Osteoblast (primary cell): ENCODE results near the gene PITPNC1. TPM values are rescaled to one million over a fixed set of nuclear protein-coding genes. Genes with fewer than 3 reads are reported as not detected.
"Not testable (repeated sequence)": the region's sequence is repeated elsewhere in the genome, so short reads cannot be mapped to it uniquely, and the experiment has no call there.

Experiments
- DNase-seq: peaks from one replicate; pipeline ENCODE4 v3.0.0; 2011; ENCODE audit warnings: low spot score, mixed read lengths; ENCODE audit not compliant: insufficient read length; ENCODE audit errors: missing footprints
- H2AFZ ChIP-seq: 2 replicates; pipeline ENCODE4 v1.6.0; 2011; ENCODE audit warnings: mild to moderate bottlenecking, low read length
- H3K27ac ChIP-seq: 2 replicates; pipeline ENCODE4 v1.5.1; 2011; ENCODE audit warnings: mild to moderate bottlenecking, low read depth, low read length, moderate library complexity
- H3K27me3 ChIP-seq: 2 replicates; pipeline ENCODE4 v1.6.0; 2012; ENCODE audit warnings: mild to moderate bottlenecking, control low read depth, inconsistent platforms, low read length, moderate library complexity; ENCODE audit not compliant: insufficient read depth
- H3K36me3 ChIP-seq: 2 replicates; pipeline ENCODE4 v1.5.1; 2011; ENCODE audit warnings: mild to moderate bottlenecking, low read length, control low read depth, moderate library complexity; ENCODE audit not compliant: insufficient read depth
- H3K4me1 ChIP-seq: 2 replicates; pipeline ENCODE4 v1.5.1; 2011; ENCODE audit warnings: mild to moderate bottlenecking, low read length, control low read depth, moderate library complexity; ENCODE audit not compliant: insufficient read depth
- H3K4me2 ChIP-seq: 2 replicates; pipeline ENCODE4 v1.6.0; 2011; ENCODE audit warnings: mild to moderate bottlenecking, low read length; ENCODE audit not compliant: insufficient read depth
- H3K4me3 ChIP-seq: fragments of 200-600 bp; sonication (generic); 3 replicates; pipeline ENCODE4 v1.5.1; 2012; ENCODE audit warnings: mild to moderate bottlenecking, low read length, inconsistent platforms; ENCODE audit not compliant: insufficient read depth
- H3K79me2 ChIP-seq: 2 replicates; pipeline ENCODE4 v1.6.0; 2012; ENCODE audit warnings: mild to moderate bottlenecking, low read length, control low read depth, inconsistent platforms; ENCODE audit not compliant: insufficient read depth
- H3K9me3 ChIP-seq: 2 replicates; pipeline ENCODE4 v1.5.1; 2011; ENCODE audit warnings: low read depth, low read length, control low read depth
- H4K20me1 ChIP-seq: 2 replicates; pipeline ENCODE4 v1.6.0; 2012; ENCODE audit warnings: mild to moderate bottlenecking, low read length, control low read depth; ENCODE audit not compliant: insufficient read depth
- total RNA-seq: library from RNA; depleted of rRNA; stranded (reverse); fragments of >200 nt; gene quantifications from 2 replicates; pipeline ENCODE4 v1.2.3, GENCODE V29; 2012
- TF ChIP-seq, protein P1 (sequence below): IDR thresholded peaks from 2 replicates; pipeline ENCODE4 v1.5.1; 2011; ENCODE audit warnings: mild to moderate bottlenecking, low read depth, low read length, moderate library complexity; ENCODE audit errors: extremely low read depth

Gene PITPNC1
- total RNA-seq, 1 donor: 6.2 TPM

DNA sequence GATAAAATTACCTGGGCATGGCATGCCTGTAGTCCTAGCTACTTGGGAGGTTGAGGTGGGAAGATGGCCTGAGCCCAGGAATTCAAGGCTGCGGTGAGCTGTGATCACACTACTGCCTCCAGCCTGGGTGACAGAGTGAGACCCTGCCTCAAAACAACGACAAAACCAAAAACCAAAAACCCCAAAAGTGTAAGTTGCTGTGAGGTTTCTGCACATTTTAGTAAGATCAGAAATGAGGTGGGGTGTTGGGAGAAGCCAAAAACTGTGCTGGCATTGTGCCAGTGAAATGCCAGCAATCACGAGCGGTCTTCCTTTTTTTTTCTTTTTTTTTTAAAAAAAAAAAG lies 114.6 kb downstream of the PITPNC1 start:
- no peaks in the 10 kb centered on the region for H3K36me3 ChIP-seq
- no peak for DNase-seq
- no peaks in the 10 kb centered on the region for H3K9me3 ChIP-seq
- H2AFZ ChIP-seq: no peak overlapping the region
- no peaks in the 10 kb centered on the region for H3K27me3 ChIP-seq
- TF ChIP-seq, protein P1, sequence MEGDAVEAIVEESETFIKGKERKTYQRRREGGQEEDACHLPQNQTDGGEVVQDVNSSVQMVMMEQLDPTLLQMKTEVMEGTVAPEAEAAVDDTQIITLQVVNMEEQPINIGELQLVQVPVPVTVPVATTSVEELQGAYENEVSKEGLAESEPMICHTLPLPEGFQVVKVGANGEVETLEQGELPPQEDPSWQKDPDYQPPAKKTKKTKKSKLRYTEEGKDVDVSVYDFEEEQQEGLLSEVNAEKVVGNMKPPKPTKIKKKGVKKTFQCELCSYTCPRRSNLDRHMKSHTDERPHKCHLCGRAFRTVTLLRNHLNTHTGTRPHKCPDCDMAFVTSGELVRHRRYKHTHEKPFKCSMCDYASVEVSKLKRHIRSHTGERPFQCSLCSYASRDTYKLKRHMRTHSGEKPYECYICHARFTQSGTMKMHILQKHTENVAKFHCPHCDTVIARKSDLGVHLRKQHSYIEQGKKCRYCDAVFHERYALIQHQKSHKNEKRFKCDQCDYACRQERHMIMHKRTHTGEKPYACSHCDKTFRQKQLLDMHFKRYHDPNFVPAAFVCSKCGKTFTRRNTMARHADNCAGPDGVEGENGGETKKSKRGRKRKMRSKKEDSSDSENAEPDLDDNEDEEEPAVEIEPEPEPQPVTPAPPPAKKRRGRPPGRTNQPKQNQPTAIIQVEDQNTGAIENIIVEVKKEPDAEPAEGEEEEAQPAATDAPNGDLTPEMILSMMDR: no peak
- no peaks in the 10 kb centered on the region for H4K20me1 ChIP-seq
- peak overlapping the region; percentile 91 for H3K4me2 ChIP-seq
- H3K4me1 ChIP-seq: peaks cover 34% of the 10 kb centered on the region
- peaks cover 5% of the 10 kb centered on the region for H3K79me2 ChIP-seq
- peak overlapping the region; percentile 66 for H3K27ac ChIP-seq
- no peak overlapping the region for H3K4me3 ChIP-seq

DNA sequence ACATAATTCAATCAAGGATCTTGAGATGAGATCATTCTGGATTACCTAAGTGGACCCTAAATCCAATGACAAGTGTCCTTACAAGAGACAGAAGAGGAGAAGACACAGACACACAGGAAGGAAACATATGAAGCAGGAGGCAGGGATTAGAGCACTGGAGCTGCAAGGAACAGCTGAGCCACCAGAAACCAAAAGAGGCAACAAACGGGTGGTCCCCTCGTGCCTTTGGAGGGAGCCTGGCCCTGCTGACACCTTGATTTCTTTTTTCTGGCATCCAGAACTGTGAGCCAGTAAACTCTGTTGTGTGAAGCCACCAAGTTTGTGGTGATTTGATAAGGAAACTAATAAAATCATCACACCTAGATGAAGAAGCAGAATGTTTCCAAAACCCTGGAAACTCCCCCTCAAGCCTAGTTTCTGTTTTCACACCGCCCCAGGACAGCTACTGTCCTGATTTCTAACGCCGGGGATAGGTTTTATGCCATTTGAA lies 115.2 kb downstream of the PITPNC1 start:
- peak overlapping the region; percentile 49 for H3K27ac ChIP-seq
- peak overlapping the region; percentile 67 for H3K4me2 ChIP-seq
- H4K20me1 ChIP-seq: no peaks in the 10 kb centered on the region
- H3K27me3 ChIP-seq: no peaks in the 10 kb centered on the region
- H3K36me3 ChIP-seq: no peaks in the 10 kb centered on the region
- no peak for DNase-seq
- TF ChIP-seq, protein P1: no peak
- no peaks in the 10 kb centered on the region for H3K9me3 ChIP-seq
- peak overlapping the region; percentile 49 for H3K4me3 ChIP-seq
- peaks cover 30% of the 10 kb centered on the region for H3K4me1 ChIP-seq
- peaks cover 5% of the 10 kb centered on the region for H3K79me2 ChIP-seq
- peak overlapping the region; percentile 43 for H2AFZ ChIP-seq

DNA sequence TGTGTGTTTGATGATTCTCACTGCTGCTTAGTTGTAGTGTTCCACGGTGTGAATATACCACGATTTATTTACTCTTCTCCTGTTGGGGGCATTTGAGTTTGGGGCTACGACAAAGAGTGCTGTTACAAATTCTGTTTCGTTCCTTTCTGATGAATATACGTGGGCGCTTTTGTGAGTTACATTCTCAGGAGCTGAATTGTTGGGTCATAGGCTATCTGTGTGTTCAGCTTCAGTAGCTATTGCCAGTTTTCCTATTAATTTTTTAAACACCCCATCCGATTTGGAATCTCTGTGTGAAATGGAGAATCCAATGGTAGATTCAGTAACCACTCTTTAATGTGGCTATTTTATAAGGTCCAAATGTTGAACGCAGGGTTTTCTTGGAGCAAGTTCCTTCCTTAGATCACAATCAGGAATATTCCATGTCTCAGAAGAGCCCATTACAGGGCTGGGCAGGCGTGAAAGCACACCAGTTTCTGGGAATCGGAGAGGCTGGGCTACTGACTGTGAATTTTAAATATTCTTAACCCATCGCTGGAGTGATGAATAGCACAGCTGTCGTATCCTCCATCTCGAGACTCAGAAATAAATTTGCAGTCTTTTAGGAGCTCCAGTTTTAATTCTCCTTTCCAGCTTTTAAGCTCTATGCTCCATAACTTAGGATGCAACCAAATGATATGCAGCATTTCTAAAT lies 115.9 kb downstream of the PITPNC1 start:
- H3K4me3 ChIP-seq: peak overlapping the region; percentile 49

DNA sequence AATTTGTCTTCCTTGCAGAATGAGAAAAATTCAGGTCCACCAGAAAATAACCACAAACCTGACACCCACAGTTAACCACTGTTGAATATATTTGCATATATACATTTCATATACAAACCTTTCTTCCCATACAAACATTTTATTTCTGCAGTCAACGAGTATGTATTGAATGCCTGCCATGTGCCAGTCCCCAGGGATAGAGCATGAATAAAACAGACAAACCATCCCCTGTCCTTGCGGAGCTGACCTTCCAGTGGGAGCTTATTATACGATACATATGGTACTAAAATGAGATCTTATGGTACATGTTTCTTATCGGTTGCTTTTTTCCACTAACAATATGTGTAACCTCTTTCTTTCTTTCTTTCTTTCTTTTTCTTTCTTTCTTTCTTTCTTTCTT lies 116.7 kb downstream of the PITPNC1 start:
- H2AFZ ChIP-seq: no peak overlapping the region
- DNase-seq: no peak
- peaks cover 23% of the 10 kb centered on the region for H3K4me1 ChIP-seq
- TF ChIP-seq, protein P1: no peak
- H3K27me3 ChIP-seq: no peaks in the 10 kb centered on the region
- H3K36me3 ChIP-seq: no peaks in the 10 kb centered on the region
- no peak overlapping the region for H3K4me2 ChIP-seq
- no peaks in the 10 kb centered on the region for H4K20me1 ChIP-seq
- no peak overlapping the region for H3K4me3 ChIP-seq
- no peaks in the 10 kb centered on the region for H3K9me3 ChIP-seq
- H3K79me2 ChIP-seq: peaks cover 2% of the 10 kb centered on the region
- no peak overlapping the region for H3K27ac ChIP-seq

More for the DNA sequence above, 115.9 kb downstream of the PITPNC1 start:
- Histone ChIP-seq H3K36me3 (no peaks in the 10 kb centered on the region), H3K27me3 (no peaks in the 10 kb centered on the region), H3K4me1 (peaks cover 23% of the 10 kb centered on the region), H3K4me2 (peak overlapping the region; percentile 67), H4K20me1 (no peaks in the 10 kb centered on the region), H2AFZ (peak overlapping the region; percentile 43), H3K79me2 (peaks cover 5% of the 10 kb centered on the region), H3K9me3 (no peaks in the 10 kb centered on the region), H3K27ac (peak overlapping the region; percentile 49)
- DNase-seq: no peak
- TF ChIP-seq, protein P1: no peak

DNA sequence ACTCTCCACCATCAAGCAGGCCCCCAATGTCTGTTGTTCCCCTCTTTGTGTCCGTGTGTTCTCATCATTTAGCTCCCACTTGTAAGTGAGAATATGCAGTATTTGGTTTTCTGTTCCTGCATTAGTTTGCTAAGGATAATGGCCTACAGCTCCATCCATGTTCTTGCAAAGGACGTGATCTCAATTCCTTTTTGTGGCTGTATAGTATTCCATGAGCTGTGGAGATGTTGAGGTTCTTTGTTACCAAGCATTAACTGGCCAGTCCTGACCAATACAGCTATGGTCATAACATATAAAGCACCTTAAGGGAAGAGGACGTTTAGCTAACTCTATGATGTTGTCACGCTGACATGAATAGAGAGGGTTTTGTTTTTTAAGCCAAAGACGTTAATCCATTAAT lies 118.5 kb downstream of the PITPNC1 start:
- H3K9me3 ChIP-seq, DNase-seq, H4K20me1 ChIP-seq, H3K79me2 ChIP-seq, H2AFZ ChIP-seq, H3K4me3 ChIP-seq, H3K4me2 ChIP-seq, H3K27ac ChIP-seq, H3K27me3 ChIP-seq, H3K36me3 ChIP-seq: not testable (repeated sequence)
- peaks cover 22% of the 10 kb centered on the region for H3K4me1 ChIP-seq
